HG02678 (cell line): ENCODE measurements around the gene CAPG.
"Not testable (repeated sequence)": the region's sequence is repeated elsewhere in the genome, so short reads cannot be mapped to it uniquely, and the experiment has no call there.

Experiments
- ATAC-seq: cut with Tn5 transposase; IDR thresholded peaks from one replicate; pipeline ENCODE4 v1.9.1; 2021; ENCODE audit warnings: mild to moderate bottlenecking, moderate library complexity; ENCODE audit not compliant: unreplicated experiment

Gene CAPG

GRCh38 chr2:85367180-85367579 lies 43.0 kb downstream of the CAPG start:
- ATAC-seq: no peak

GRCh38 chr2:85362653-85363387 lies 47.3 kb downstream of the CAPG start:
- not testable (repeated sequence) for ATAC-seq

- no peak for ATAC-seq
These were observed 52.4 kb downstream of the CAPG start for GRCh38 chr2:85357736-85358135.

GRCh38 chr2:85356186-85356585 lies 54.0 kb downstream of the CAPG start:
- ATAC-seq: no peak

- no peak for ATAC-seq
These were observed 54.6 kb downstream of the CAPG start for GRCh38 chr2:85355521-85355920.

- ATAC-seq: no peak
These were observed 55.1 kb downstream of the CAPG start for GRCh38 chr2:85355073-85355410.

DNA sequence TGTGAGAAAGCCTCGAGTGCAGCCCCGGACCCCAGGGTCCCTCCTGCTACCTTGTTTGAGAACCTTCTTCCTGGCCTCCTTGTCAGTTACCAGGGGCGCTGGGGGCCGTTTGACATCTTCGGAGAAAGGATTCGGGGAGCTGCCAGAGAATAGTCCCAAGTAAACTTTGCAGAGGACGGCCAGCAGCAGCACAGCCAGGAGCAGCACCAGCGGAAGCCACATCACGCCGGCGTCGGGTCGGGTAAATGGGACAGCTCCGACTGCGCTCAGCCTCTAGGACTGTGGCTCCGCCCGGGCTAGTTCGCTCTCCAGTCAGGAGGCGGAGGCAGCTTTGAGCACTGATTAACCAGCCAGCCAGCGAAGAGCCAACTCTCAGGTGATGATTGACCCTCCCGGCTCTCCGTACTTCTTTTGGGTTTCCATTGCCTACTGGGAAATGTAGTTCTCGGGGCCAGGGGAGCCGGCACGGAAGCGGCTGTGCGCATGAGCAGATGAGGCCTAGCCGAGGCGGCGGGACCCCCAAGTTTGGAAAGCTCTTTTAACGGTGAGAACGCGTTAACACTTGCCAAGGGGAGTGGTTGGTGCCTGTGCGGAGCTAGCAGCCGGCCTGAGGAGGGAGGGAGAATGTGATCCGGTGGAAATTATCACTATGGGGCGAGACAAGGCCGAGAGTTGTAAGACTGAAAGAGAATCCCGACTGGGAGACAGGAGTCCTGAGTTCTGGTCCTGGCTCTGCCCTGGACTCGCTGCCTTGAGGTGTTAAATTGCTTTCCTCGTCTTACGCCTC lies 55.7 kb downstream of the CAPG start, which contains the start of the genes ELMOD3 and RETSAT:
ELMOD3 (plus strand) TSS at position 484 of the 787 bp plus-strand sequence. CDS start 2,430 bp downstream, outside the sequence.
RETSAT (minus strand) TSS at position 243 of the 787 bp plus-strand sequence; CDS start at position 222, 21 bp downstream.
- ATAC-seq: peak; percentile 97

GRCh38 chr2:85353876-85354285 lies 56.3 kb downstream of the CAPG start:
- ATAC-seq: no peak

DNA sequence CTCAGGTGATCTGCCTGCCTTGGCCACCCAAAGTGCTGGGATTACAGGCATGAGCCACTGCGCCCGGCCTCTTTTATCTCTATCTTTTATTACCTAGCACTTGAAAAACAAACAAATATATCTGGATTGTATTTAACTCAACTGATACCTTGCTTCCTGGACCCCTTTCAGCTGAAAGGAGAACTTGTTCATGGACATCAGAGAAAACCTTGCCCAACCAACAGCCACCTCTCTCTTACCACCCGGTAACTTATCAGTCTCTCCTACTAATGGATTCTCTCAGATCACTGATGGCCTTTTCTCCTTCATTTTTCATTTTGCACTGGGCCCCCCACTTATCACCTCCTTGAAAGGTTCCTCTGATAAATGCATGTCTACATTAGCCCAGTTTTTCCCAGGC lies 62.6 kb downstream of the CAPG start:
- no peak for ATAC-seq
